ENCODE measurements around the gene FCHSD2.

The FCHSD2 gene

GRCh38 chr11:72951888-72952287 is 190.2 kb downstream of the FCHSD2 start:
- no peak overlapping the region for H3K4me3 ChIP-seq (ENCODE audit: insufficient read length, low read depth)
- no peak for DNase-seq (ENCODE audit: low read depth, low spot score)
- no peak overlapping the region for H3K9ac ChIP-seq (ENCODE audit: insufficient read length, low read depth)
- no peaks in the 10 kb centered on the region for H3K4me1 ChIP-seq (ENCODE audit: insufficient read depth, insufficient read length)
- H3K9me3 ChIP-seq (ENCODE audit: insufficient read depth, low read length), result no peaks in the 10 kb centered on the region
- TF ChIP-seq ZNF274 (IDR thresholded peaks at IDR 0.05; ENCODE audit: low read depth, low read length) (no peak), SUZ12 (IDR thresholded peaks at IDR 0.05; ENCODE audit: extremely low read depth, insufficient read depth, insufficient read length) (no peak), YY1 (IDR thresholded peaks at IDR 0.05; ENCODE audit: insufficient read depth, insufficient read length) (no peak)
- H3K27me3 ChIP-seq (ENCODE audit: insufficient read depth, insufficient read length), result no peaks in the 10 kb centered on the region
- no peaks in the 10 kb centered on the region for H3K36me3 ChIP-seq (ENCODE audit: insufficient read depth, insufficient read length, low read length)

DNA sequence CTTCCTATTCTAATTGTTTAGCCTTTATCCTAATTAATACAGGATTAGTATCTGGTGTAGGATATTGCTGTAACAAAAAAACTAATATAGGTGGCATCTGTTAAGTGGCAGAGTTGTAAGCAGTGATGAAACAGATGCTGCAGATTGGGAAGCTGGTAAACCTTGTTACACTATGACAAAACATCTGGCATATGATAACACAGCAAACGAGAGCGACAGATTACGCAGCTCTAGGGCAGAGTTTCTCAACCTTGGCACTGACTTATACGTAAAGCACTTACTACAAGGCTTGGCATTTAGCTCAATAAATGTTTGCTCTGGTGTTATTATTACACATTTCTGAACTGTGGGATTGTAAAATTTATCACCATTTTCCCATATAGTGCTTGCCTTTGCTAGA is 190.9 kb downstream of the FCHSD2 start:
- no peak overlapping the region for H3K4me3 ChIP-seq (ENCODE audit: insufficient read length, low read depth)
- no peaks in the 10 kb centered on the region for H3K4me1 ChIP-seq (ENCODE audit: insufficient read depth, insufficient read length)
- H3K36me3 ChIP-seq (ENCODE audit: insufficient read depth, insufficient read length, low read length), result no peaks in the 10 kb centered on the region
- TF ChIP-seq SUZ12 (IDR thresholded peaks at IDR 0.05; ENCODE audit: extremely low read depth, insufficient read depth, insufficient read length) (no peak), YY1 (IDR thresholded peaks at IDR 0.05; ENCODE audit: insufficient read depth, insufficient read length) (no peak), ZNF274 (IDR thresholded peaks at IDR 0.05; ENCODE audit: low read depth, low read length) (no peak)
- no peak overlapping the region for H3K9ac ChIP-seq (ENCODE audit: insufficient read length, low read depth)
- no peaks in the 10 kb centered on the region for H3K27me3 ChIP-seq (ENCODE audit: insufficient read depth, insufficient read length)
- no peaks in the 10 kb centered on the region for H3K9me3 ChIP-seq (ENCODE audit: insufficient read depth, low read length)
- DNase-seq (ENCODE audit: low read depth, low spot score), result no peak

DNA sequence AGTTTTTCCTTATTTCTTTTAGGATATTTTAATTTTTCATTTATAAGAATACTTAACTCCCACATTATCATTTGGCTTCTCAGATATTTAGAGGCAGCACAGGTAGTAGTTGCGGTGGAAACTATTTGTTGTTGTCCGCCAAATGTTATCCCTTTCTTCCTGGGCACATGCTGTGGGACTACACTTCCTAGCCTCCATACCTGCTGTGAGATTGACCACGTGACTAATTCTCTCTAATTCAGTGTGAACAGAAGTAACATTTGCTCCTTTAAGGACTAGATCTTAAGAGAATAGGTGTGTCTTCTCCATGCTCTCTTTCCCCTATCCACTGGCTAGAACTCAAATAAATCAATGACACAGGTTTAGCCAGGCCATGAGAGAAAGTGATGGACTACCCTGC is 191.4 kb downstream of the FCHSD2 start:
- DNase-seq (ENCODE audit: low read depth, low spot score), result no peak
- Histone ChIP-seq H3K27me3 (ENCODE audit: insufficient read depth, insufficient read length) (no peaks in the 10 kb centered on the region), H3K4me1 (ENCODE audit: insufficient read depth, insufficient read length) (no peaks in the 10 kb centered on the region), H3K9me3 (ENCODE audit: insufficient read depth, low read length) (no peaks in the 10 kb centered on the region), H3K4me3 (ENCODE audit: insufficient read length, low read depth) (no peak overlapping the region), H3K9ac (ENCODE audit: insufficient read length, low read depth) (no peak overlapping the region), H3K36me3 (ENCODE audit: insufficient read depth, insufficient read length, low read length) (no peaks in the 10 kb centered on the region)
- TF ChIP-seq SUZ12 (IDR thresholded peaks at IDR 0.05; ENCODE audit: extremely low read depth, insufficient read depth, insufficient read length), result no peak
- TF ChIP-seq YY1 (IDR thresholded peaks at IDR 0.05; ENCODE audit: insufficient read depth, insufficient read length), result no peak
- TF ChIP-seq ZNF274 (IDR thresholded peaks at IDR 0.05; ENCODE audit: low read depth, low read length), result no peak

- TF ChIP-seq YY1 (IDR thresholded peaks at IDR 0.05; ENCODE audit: insufficient read depth, insufficient read length) (no peak), SUZ12 (IDR thresholded peaks at IDR 0.05; ENCODE audit: extremely low read depth, insufficient read depth, insufficient read length) (no peak), ZNF274 (IDR thresholded peaks at IDR 0.05; ENCODE audit: low read depth, low read length) (no peak)
- no peaks in the 10 kb centered on the region for H3K27me3 ChIP-seq (ENCODE audit: insufficient read depth, insufficient read length)
- no peak for DNase-seq (ENCODE audit: low read depth, low spot score)
- no peaks in the 10 kb centered on the region for H3K4me1 ChIP-seq (ENCODE audit: insufficient read depth, insufficient read length)
- no peak overlapping the region for H3K4me3 ChIP-seq (ENCODE audit: insufficient read length, low read depth)
- no peaks in the 10 kb centered on the region for H3K9me3 ChIP-seq (ENCODE audit: insufficient read depth, low read length)
- no peaks in the 10 kb centered on the region for H3K36me3 ChIP-seq (ENCODE audit: insufficient read depth, insufficient read length, low read length)
- no peak overlapping the region for H3K9ac ChIP-seq (ENCODE audit: insufficient read length, low read depth)
Observed at GRCh38 chr11:72947229-72947628, 194.9 kb downstream of the FCHSD2 start.

- Histone ChIP-seq H3K9ac (ENCODE audit: insufficient read length, low read depth) (no peak overlapping the region), H3K4me3 (ENCODE audit: insufficient read length, low read depth) (no peak overlapping the region), H3K4me1 (ENCODE audit: insufficient read depth, insufficient read length) (no peaks in the 10 kb centered on the region), H3K27me3 (ENCODE audit: insufficient read depth, insufficient read length) (no peaks in the 10 kb centered on the region), H3K36me3 (ENCODE audit: insufficient read depth, insufficient read length, low read length) (no peaks in the 10 kb centered on the region), H3K9me3 (ENCODE audit: insufficient read depth, low read length) (no peaks in the 10 kb centered on the region; the same call in 1 of the 2 replicates)
- TF ChIP-seq SUZ12 (IDR thresholded peaks at IDR 0.05; ENCODE audit: extremely low read depth, insufficient read depth, insufficient read length) (no peak), ZNF274 (IDR thresholded peaks at IDR 0.05; ENCODE audit: low read depth, low read length) (no peak), YY1 (IDR thresholded peaks at IDR 0.05; ENCODE audit: insufficient read depth, insufficient read length) (no peak)
- no peak for DNase-seq (ENCODE audit: low read depth, low spot score)
Observed at GRCh38 chr11:72943664-72944063, 198.5 kb downstream of the FCHSD2 start.

DNA sequence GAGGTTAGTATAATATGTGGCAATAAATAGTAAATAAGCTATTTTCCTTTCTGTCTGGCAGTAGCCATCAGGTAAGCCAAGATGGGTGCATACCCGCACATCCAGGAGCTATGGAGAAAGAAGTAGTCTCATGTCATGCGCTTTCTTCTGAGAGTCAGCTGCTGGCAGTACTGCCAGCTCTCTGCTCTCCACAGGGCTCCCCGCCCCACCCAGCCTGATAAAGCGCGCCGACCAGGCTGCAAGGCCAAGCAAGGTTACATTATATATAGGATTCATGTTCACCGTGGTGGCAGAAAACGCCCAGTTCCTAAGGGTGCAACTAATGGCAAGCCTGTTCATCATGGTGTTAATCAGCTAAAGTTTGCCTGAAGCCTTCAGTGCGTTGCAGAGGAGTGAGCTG is 201.7 kb downstream of the FCHSD2 start:
- Histone ChIP-seq H3K4me3 (ENCODE audit: insufficient read length, low read depth) (no peak overlapping the region), H3K9ac (ENCODE audit: insufficient read length, low read depth) (no peak overlapping the region), H3K27me3 (ENCODE audit: insufficient read depth, insufficient read length) (no peaks in the 10 kb centered on the region), H3K4me1 (ENCODE audit: insufficient read depth, insufficient read length) (no peaks in the 10 kb centered on the region), H3K9me3 (ENCODE audit: insufficient read depth, low read length) (no peaks in the 10 kb centered on the region; the same call in 1 of the 2 replicates), H3K36me3 (ENCODE audit: insufficient read depth, insufficient read length, low read length) (no peaks in the 10 kb centered on the region)
- TF ChIP-seq ZNF274 (IDR thresholded peaks at IDR 0.05; ENCODE audit: low read depth, low read length), result no peak
- no peak for TF ChIP-seq SUZ12 (IDR thresholded peaks at IDR 0.05; ENCODE audit: extremely low read depth, insufficient read depth, insufficient read length)
- no peak for TF ChIP-seq YY1 (IDR thresholded peaks at IDR 0.05; ENCODE audit: insufficient read depth, insufficient read length)
- no peak for DNase-seq (ENCODE audit: low read depth, low spot score)

DNA sequence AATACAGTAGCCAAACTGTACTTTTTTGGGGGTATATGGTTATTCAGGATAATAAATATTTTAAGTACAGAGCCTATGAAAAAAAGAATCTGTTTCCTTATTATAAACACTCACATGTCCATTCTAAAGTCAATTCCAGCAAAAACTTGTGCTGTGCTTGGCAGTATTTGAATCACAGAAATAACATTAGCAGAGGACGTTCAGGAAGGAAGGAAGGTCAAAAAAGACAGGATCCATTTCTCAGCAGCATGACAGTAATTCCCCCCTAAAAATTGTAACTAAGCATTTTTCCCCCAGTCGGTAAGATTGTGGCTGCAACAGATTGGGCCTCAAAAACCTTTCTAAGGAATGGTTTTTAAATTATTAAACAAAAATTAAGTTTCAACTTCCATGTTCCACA is 203.1 kb downstream of the FCHSD2 start:
- no peak for DNase-seq (ENCODE audit: low read depth, low spot score)
- TF ChIP-seq ZNF274 (IDR thresholded peaks at IDR 0.05; ENCODE audit: low read depth, low read length) (no peak), SUZ12 (IDR thresholded peaks at IDR 0.05; ENCODE audit: extremely low read depth, insufficient read depth, insufficient read length) (no peak), YY1 (IDR thresholded peaks at IDR 0.05; ENCODE audit: insufficient read depth, insufficient read length) (no peak)
- Histone ChIP-seq H3K9me3 (ENCODE audit: insufficient read depth, low read length) (no peaks in the 10 kb centered on the region; the same call in 1 of the 2 replicates), H3K4me1 (ENCODE audit: insufficient read depth, insufficient read length) (no peaks in the 10 kb centered on the region), H3K36me3 (ENCODE audit: insufficient read depth, insufficient read length, low read length) (no peaks in the 10 kb centered on the region), H3K27me3 (ENCODE audit: insufficient read depth, insufficient read length) (no peaks in the 10 kb centered on the region), H3K9ac (ENCODE audit: insufficient read length, low read depth) (no peak overlapping the region), H3K4me3 (ENCODE audit: insufficient read length, low read depth) (no peak overlapping the region)

All from NT2/D1 (cell line).